Cortex of kidney (tissue), 1 donor: ENCODE data around the gene C1QTNF12.

Experiments
- DNase-seq: peaks from one replicate; lab custom pipeline; 2025; lab: John Stamatoyannopoulos, UW

C1QTNF12 gene

GRCh38 chr1:1240822-1241587 is 5.5 kb downstream of the C1QTNF12 start:
- DNase-seq: no peak

- no peak for DNase-seq
Measured at GRCh38 chr1:1240348-1240732, 6.2 kb downstream of the C1QTNF12 start.

GRCh38 chr1:1239614-1240347 is 6.7 kb downstream of the C1QTNF12 start:
- no peak for DNase-seq

- DNase-seq: no peak
Measured at GRCh38 chr1:1239227-1239613, 7.3 kb downstream of the C1QTNF12 start.

GRCh38 chr1:1238702-1239178 is 7.8 kb downstream of the C1QTNF12 start:
- DNase-seq: no peak

- no peak for DNase-seq
Measured at GRCh38 chr1:1237874-1238701, 8.4 kb downstream of the C1QTNF12 start.

- no peak for DNase-seq
Measured at GRCh38 chr1:1236945-1237873, 9.3 kb downstream of the C1QTNF12 start.

GRCh38 chr1:1236176-1236763 is 10.3 kb downstream of the C1QTNF12 start:
- no peak for DNase-seq

GRCh38 chr1:1235016-1235744 is 11.3 kb downstream of the C1QTNF12 start:
- no peak for DNase-seq

- no peak for DNase-seq
Measured at GRCh38 chr1:1234180-1234808, 12.2 kb downstream of the C1QTNF12 start.

GRCh38 chr1:1233567-1233892 is 13.0 kb downstream of the C1QTNF12 start:
- DNase-seq: no peak

- no peak for DNase-seq
Measured at GRCh38 chr1:1232796-1233566, 13.5 kb downstream of the C1QTNF12 start.

GRCh38 chr1:1232208-1232795 is 14.2 kb downstream of the C1QTNF12 start, which contains the start of gene B3GALT6:
Gene B3GALT6, plus strand, starts transcription at chr1:1232237. Its CDS starts 42 bp downstream, at chr1:1232279.
- no peak for DNase-seq

GRCh38 chr1:1231400-1232207 is 14.9 kb downstream of the C1QTNF12 start, which contains the start of gene SDF4:
Gene SDF4, minus strand, starts transcription at chr1:1232001. Its CDS starts 3,229 bp downstream, at chr1:1228772.
- peak; percentile 93 for DNase-seq

- DNase-seq: no peak
Measured at GRCh38 chr1:1230656-1231399, 15.7 kb downstream of the C1QTNF12 start.

GRCh38 chr1:1229770-1230169 is 16.8 kb downstream of the C1QTNF12 start:
- no peak for DNase-seq
